SK-N-SH (cell line): ENCODE data around the gene JOSD1. TPM values are rescaled to one million over a fixed set of nuclear protein-coding genes. Genes with fewer than 3 reads are reported as not detected.
A peak's percentile ranks its signal among the peaks of the same experiment; 100 is the strongest.

ENCODE experiments used
- CTCF ChIA-PET: fragments of 300-600, 350-600 bp; formaldehyde crosslinking; extraction: SDS; loops from one replicate; lab custom pipeline; 2021; lab: Yijun Ruan, JAX
- POLR2A ChIA-PET: fragments of 350-600 bp; sonication (Branson Sonifier 250); formaldehyde crosslinking; extraction: SDS; loops from one replicate; lab custom pipeline; 2020; ENCODE audit warnings: antibody characterized with exemption, inconsistent platforms; lab: Yijun Ruan, JAX
- DNase-seq: peaks from one replicate; pipeline ENCODE4 v3.0.0; 2012
- H2AFZ ChIP-seq: fragments of 200-600 bp; sonication (generic); 2 replicates; pipeline ENCODE4 v1.8.1; 2016; ENCODE audit warnings: antibody characterized with exemption, mild to moderate bottlenecking, low read depth
- H3F3A ChIP-seq: fragments of 200-600 bp; sonication (generic); replicated peaks from 2 replicates; pipeline ENCODE3; 2016; ENCODE audit warnings: antibody characterized with exemption, mild to moderate bottlenecking; ENCODE audit not compliant: insufficient read depth
- H3K27ac ChIP-seq, 2 experiments: fragments of 200-500 bp in 1 of 2; fragments of 200-600 bp in 1 of 2; sonication (Bioruptor generic) in 1 of 2; sonication (generic), shearing (Covaris generic) in 1 of 2; 2 replicates each; pipeline versions ENCODE4 v1.5.1 to v1.6.1; 2014 to 2016; ENCODE audit warnings: low read depth in 2 of 2, inconsistent platforms in 1 of 2, low read length in 1 of 2, mild to moderate bottlenecking in 1 of 2, mixed read lengths in 1 of 2
- H3K27me3 ChIP-seq: fragments of 200-600 bp; sonication (generic), shearing (Covaris generic); 2 replicates; pipeline ENCODE4 v1.6.1; 2016; ENCODE audit warnings: mixed run types; ENCODE audit not compliant: insufficient read depth
- H3K36me3 ChIP-seq, 2 experiments: fragments of 200-500 bp in 1 of 2; fragments of 200-600 bp in 1 of 2; sonication (Bioruptor generic) in 1 of 2; sonication (generic) in 1 of 2; replicated peaks in 1 of 2; 2 replicates each; pipeline versions ENCODE3 to v1.5.1; 2014 to 2016; ENCODE audit warnings: low read length in 1 of 2, mild to moderate bottlenecking in 1 of 2; ENCODE audit not compliant: insufficient read depth in 2 of 2, control insufficient read depth in 1 of 2
- H3K4me1 ChIP-seq, 2 experiments: fragments of 200-500 bp in 1 of 2; fragments of 200-600 bp in 1 of 2; sonication (Bioruptor generic) in 1 of 2; sonication (generic), shearing (Covaris generic) in 1 of 2; 2 replicates each; pipeline versions ENCODE4 v1.5.1 to v1.6.1; 2014 to 2016; ENCODE audit warnings: low read depth in 1 of 2, low read length in 1 of 2, mixed run types in 1 of 2; ENCODE audit not compliant: insufficient read depth in 2 of 2, control insufficient read depth in 1 of 2
- H3K4me2 ChIP-seq: fragments of 200-600 bp; sonication (generic), shearing (Covaris generic); 2 replicates; pipeline ENCODE4 v1.6.1; 2017; ENCODE audit warnings: mixed run types
- H3K4me3 ChIP-seq, 2 experiments: fragments of 200-500 bp in 1 of 2; fragments of 200-600 bp in 1 of 2; sonication (Bioruptor generic) in 1 of 2; sonication (generic), shearing (Covaris generic) in 1 of 2; 2 replicates each; pipeline versions ENCODE4 v1.5.1 to v1.8.1; 2014 to 2016; ENCODE audit warnings: low read depth in 2 of 2, inconsistent platforms in 1 of 2, low read length in 1 of 2, mild to moderate bottlenecking in 1 of 2, mixed read lengths in 1 of 2, moderate library complexity in 1 of 2
- H3K79me2 ChIP-seq: fragments of 200-600 bp; sonication (generic); 2 replicates; pipeline ENCODE4 v1.8.1; 2017; ENCODE audit warnings: mild to moderate bottlenecking; ENCODE audit not compliant: insufficient read depth
- H3K9ac ChIP-seq: fragments of 200-600 bp; sonication (generic); 2 replicates; pipeline ENCODE4 v1.6.1; 2017; ENCODE audit warnings: mixed run types
- H3K9me2 ChIP-seq: fragments of 200-600 bp; sonication (generic); 2 replicates; pipeline ENCODE4 v1.6.1; 2017; ENCODE audit warnings: mixed run types
- H3K9me3 ChIP-seq: fragments of 200-600 bp; sonication (generic); 2 replicates; pipeline ENCODE4 v1.6.1; 2017; ENCODE audit warnings: mixed run types, mild to moderate bottlenecking, moderate library complexity
- H4K20me1 ChIP-seq: fragments of 200-600 bp; sonication (generic); 2 replicates; pipeline ENCODE4 v1.6.1; 2017; ENCODE audit warnings: mild to moderate bottlenecking, mixed run types; ENCODE audit not compliant: insufficient read depth
- CTCF ChIP-seq: fragments of 200-600 bp; sonication (generic); IDR thresholded peaks from 2 replicates; pipeline ENCODE4 v1.6.1; 2017; ENCODE audit warnings: antibody characterized with exemption, mild to moderate bottlenecking, moderate library complexity
- FOSL2 ChIP-seq: IDR thresholded peaks from 2 replicates; pipeline ENCODE4 v1.4.0; 2012; ENCODE audit warnings: low read depth, mild to moderate bottlenecking, moderate library complexity, borderline replicate concordance
- FOXJ3 ChIP-seq: sonication (generic); formaldehyde crosslinking; IDR thresholded peaks from 2 replicates; pipeline ENCODE4 v1.5.1; 2020; ENCODE audit warnings: mild to moderate bottlenecking, missing genetic modification reagents
- GABPA ChIP-seq: IDR thresholded peaks from 2 replicates; pipeline ENCODE4 v1.4.0; 2012; ENCODE audit warnings: low read depth, mild to moderate bottlenecking
- GATA2 ChIP-seq: sonication (generic); formaldehyde crosslinking; IDR thresholded peaks from 2 replicates; pipeline ENCODE4 v1.5.0; 2020; ENCODE audit warnings: mild to moderate bottlenecking, missing genetic modification reagents
- IRF3 ChIP-seq: fragments of 150-350 bp; IDR thresholded peaks from 2 replicates; pipeline ENCODE4 v1.6.1; 2016; ENCODE audit warnings: mild to moderate bottlenecking, low read depth, low read length
- MAX ChIP-seq: IDR thresholded peaks from 2 replicates; pipeline ENCODE4 v1.4.0; 2012; ENCODE audit warnings: low read depth
- MEF2A ChIP-seq: IDR thresholded peaks from 2 replicates; pipeline ENCODE4 v1.4.0; 2012; ENCODE audit warnings: low read depth, borderline replicate concordance
- MXI1 ChIP-seq: IDR thresholded peaks from 2 replicates; pipeline ENCODE4 v1.6.1; 2012; ENCODE audit warnings: mild to moderate bottlenecking, low read depth, low read length, improper control_type of control experiment
- PBX3 ChIP-seq: IDR thresholded peaks from 2 replicates; pipeline ENCODE4; 2012
- POLR2AphosphoS5 ChIP-seq: IDR thresholded peaks from 2 replicates; pipeline ENCODE4 v1.6.1; 2012; ENCODE audit warnings: low read depth, low read length
- RFX5 ChIP-seq: IDR thresholded peaks from 2 replicates; pipeline ENCODE4 v1.6.1; 2012; ENCODE audit warnings: mild to moderate bottlenecking, improper control_type of control experiment, low read length
- RXRA ChIP-seq: IDR thresholded peaks from 2 replicates; pipeline ENCODE4 v1.4.0; 2012; ENCODE audit warnings: low read depth, mild to moderate bottlenecking, borderline replicate concordance
- SIN3A ChIP-seq: IDR thresholded peaks from 2 replicates; pipeline ENCODE4 v1.6.1; 2012; ENCODE audit warnings: low read depth, mild to moderate bottlenecking, low read length, moderate library complexity, borderline replicate concordance
- SMC3 ChIP-seq: IDR thresholded peaks from 2 replicates; pipeline ENCODE4 v1.6.1; 2012; ENCODE audit warnings: low read depth, low read length, improper control_type of control experiment
- TAF1 ChIP-seq: IDR thresholded peaks from 2 replicates; pipeline ENCODE4 v1.6.1; 2012; ENCODE audit warnings: low read depth, mild to moderate bottlenecking, low read length, moderate library complexity, borderline replicate concordance
- USF1 ChIP-seq: IDR thresholded peaks from 2 replicates; pipeline ENCODE4 v1.4.0; 2012; ENCODE audit warnings: low read depth, borderline replicate concordance
- YY1 ChIP-seq: IDR thresholded peaks from 2 replicates; pipeline ENCODE4 v1.4.0; 2012; ENCODE audit warnings: low read depth, mild to moderate bottlenecking
- WGBS: methylation state at CpG from one replicate; pipeline ENCODE4 v1.1.6; 2017; ENCODE audit warnings: low lambda C conversion rate; 5-methylcytosine and 5-hydroxymethylcytosine counted together
- polyA plus RNA-seq, 3 experiments: library from polyadenylated mRNA; depleted of rRNA; stranded (reverse); fragments of >200 nt; gene quantifications; 2 replicates each; pipeline ENCODE4 v1.2.3, GENCODE V29; 2012

Gene JOSD1
- polyA plus RNA-seq, 1 of the 3 experiments (the other 2 are of a cell fraction), result 17.8 TPM

GRCh38 chr22:38706101-38706900, 5.6 kb upstream of the JOSD1 start:
- POLR2A ChIA-PET, result no interaction called here
- DNase-seq, result peak; percentile 64
- CTCF ChIA-PET, result interaction anchor here (1.1 to 1.7 kb wide), 2 partner anchors 25 to 26 kb away, joined by 6 to 7 read pairs; partner anchors contain the start of gene TOMM22
- Histone ChIP-seq H3K9me3 (no peaks in the 10 kb centered on the region), H3K9ac (peak overlapping the region; percentile 84), H3K27ac (peak overlapping the region; percentile 64 to 66), H3K4me1 (peaks cover 0 to 7% of the 10 kb centered on the region in 2 experiments; a peak in 2 of 4 replicates), H2AFZ (no peak overlapping the region), H3F3A (no peaks in the 10 kb centered on the region), H3K79me2 (peaks cover 50% of the 10 kb centered on the region), H3K27me3 (no peaks in the 10 kb centered on the region), H4K20me1 (peaks cover 21% of the 10 kb centered on the region; the same call in 1 of the 2 replicates), H3K36me3 (peaks cover 0 to 3% of the 10 kb centered on the region in 2 experiments), H3K9me2 (no peaks in the 10 kb centered on the region), H3K4me3 (peak overlapping the region; percentile 65 to 66), H3K4me2 (peak overlapping the region; percentile 77)
- 0 out of 2 replicates have a peak, but pooled peaks have one; percentile 45 for TF ChIP-seq MXI1
- TF ChIP-seq MEF2A, result no peak
- WGBS, result 0% methylated on average over 15 of the region's 80 CpGs

- Histone ChIP-seq H3K27me3 (no peaks in the 10 kb centered on the region), H3F3A (no peaks in the 10 kb centered on the region), H3K9me2 (no peaks in the 10 kb centered on the region), H3K9ac (peak within 1 kb of the TSS; percentile 84), H3K4me2 (peak within 1 kb of the TSS; percentile 77), H2AFZ (peak within 1 kb of the TSS; percentile 74), H3K79me2 (peaks cover 42% of the 10 kb centered on the region), H3K4me3 (peak within 1 kb of the TSS; percentile 65 to 66), H3K27ac (peak within 1 kb of the TSS; percentile 66 to 79), H3K36me3 (peaks cover 0 to 3% of the 10 kb centered on the region in 2 experiments), H4K20me1 (peaks cover 20% of the 10 kb centered on the region; the same call in 1 of the 2 replicates), H3K9me3 (no peaks in the 10 kb centered on the region), H3K4me1 (peaks cover 0 to 7% of the 10 kb centered on the region in 2 experiments; a peak in 2 of 4 replicates)
- 2% methylated on average over 23 of the region's 55 CpGs for WGBS
- ChIA-PET CTCF (no interaction called here), POLR2A (no interaction called here)
- DNase-seq, result peak; percentile 88
- TF ChIP-seq IRF3 (peak; percentile 61), GATA2 (CRISPR knock-in tag) (no peak), USF1 (peak; percentile 43; the same call in 1 of the 2 replicates), RFX5 (peak; percentile 93), PBX3 (peak; percentile 99), MXI1 (peak; percentile 55; the same call in 1 of the 2 replicates), FOXJ3 (CRISPR knock-in tag) (no peak), POLR2AphosphoS5 (0 out of 2 replicates have a peak, but pooled peaks have one; percentile 19), TAF1 (peak; percentile 62; the same call in 1 of the 2 replicates), SIN3A (peak; percentile 10; the same call in 1 of the 2 replicates), YY1 (peak; percentile 79), SMC3 (no peak), CTCF (no peak), RXRA (no peak), GABPA (0 out of 2 replicates have a peak, but pooled peaks have one; percentile 31), MAX (peak; percentile 46; the same call in 1 of the 2 replicates), FOSL2 (no peak)
These were observed 4.7 kb upstream of the JOSD1 start, which contains the start of gene GTPBP1 for GRCh38 chr22:38705235-38706100. Gene GTPBP1 (plus strand): TSS chr22:38705944. CDS start chr22:38705956, 12 bp downstream.
